ENCODE results near the gene LCTL. TPM values are rescaled to one million over a fixed set of nuclear protein-coding genes. Genes with fewer than 3 reads are reported as not detected.

The LCTL gene
- total RNA-seq, 1 donor from 2014 or later, result not detected

GRCh38 chr15:66535056-66535455, 30.7 kb downstream of the LCTL start:
- DNase-seq (ENCODE audit: low read depth), result no peak
- Histone ChIP-seq H3K4me3 (ENCODE audit: low read depth, low read length) (no peak overlapping the region), H3K27me3 (ENCODE audit: control insufficient read depth, insufficient read depth, low read length) (no peaks in the 10 kb centered on the region), H3K36me3 (ENCODE audit: control insufficient read depth, insufficient read depth, low read length) (no peaks in the 10 kb centered on the region)
- TF ChIP-seq CTCF (IDR thresholded peaks at IDR 0.05; ENCODE audit: insufficient read depth, low read length, poor library complexity, severe bottlenecking), result no peak

DNA sequence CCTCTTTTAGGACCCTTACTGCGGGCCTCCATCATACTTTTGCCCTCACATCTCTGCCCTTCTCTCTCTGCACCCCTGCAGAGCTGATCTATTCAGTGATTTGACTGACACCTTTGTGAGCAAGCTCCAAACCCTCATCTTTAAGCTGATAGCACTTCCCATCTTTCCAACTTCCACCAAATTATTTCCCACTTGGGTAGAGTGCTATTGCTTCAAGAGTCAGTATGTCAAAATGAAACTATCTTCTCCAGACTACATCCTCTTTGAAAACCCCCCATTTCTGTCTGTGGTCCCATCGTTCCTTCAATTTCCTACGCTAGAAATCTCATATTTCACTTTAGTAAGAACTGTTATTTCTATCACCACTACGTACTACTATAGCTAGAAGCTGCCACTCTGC, 41.0 kb downstream of the LCTL start:
- H3K27me3 ChIP-seq (ENCODE audit: control insufficient read depth, insufficient read depth, low read length), result no peaks in the 10 kb centered on the region
- H3K36me3 ChIP-seq (ENCODE audit: control insufficient read depth, insufficient read depth, low read length), result no peaks in the 10 kb centered on the region
- DNase-seq (ENCODE audit: low read depth), result no peak
- H3K4me3 ChIP-seq (ENCODE audit: low read depth, low read length), result no peak overlapping the region
- no peak for TF ChIP-seq CTCF (IDR thresholded peaks at IDR 0.05; ENCODE audit: insufficient read depth, low read length, poor library complexity, severe bottlenecking)

DNA sequence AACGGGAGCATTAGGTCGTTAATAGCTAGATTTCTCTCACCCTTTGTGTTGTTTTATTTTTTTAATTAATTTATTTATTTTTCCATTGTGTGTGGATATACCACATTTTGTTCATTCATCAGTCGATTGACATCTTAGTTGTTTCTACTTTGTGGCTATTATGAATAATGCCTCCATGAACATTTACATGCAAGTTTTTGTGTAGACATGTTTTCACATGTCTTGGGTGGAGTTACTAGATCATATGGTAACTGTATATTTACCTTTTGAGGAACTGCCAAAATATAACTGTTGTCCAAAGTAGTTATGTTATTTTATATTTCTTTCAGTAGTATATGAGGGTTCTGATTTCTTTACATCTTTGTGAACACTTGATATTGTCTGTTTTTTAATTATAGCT, 41.9 kb downstream of the LCTL start:
- Histone ChIP-seq H3K4me3 (ENCODE audit: low read depth, low read length) (no peak overlapping the region), H3K36me3 (ENCODE audit: control insufficient read depth, insufficient read depth, low read length) (no peaks in the 10 kb centered on the region), H3K27me3 (ENCODE audit: control insufficient read depth, insufficient read depth, low read length) (no peaks in the 10 kb centered on the region)
- no peak for TF ChIP-seq CTCF (IDR thresholded peaks at IDR 0.05; ENCODE audit: insufficient read depth, low read length, poor library complexity, severe bottlenecking)
- no peak for DNase-seq (ENCODE audit: low read depth)

DNA sequence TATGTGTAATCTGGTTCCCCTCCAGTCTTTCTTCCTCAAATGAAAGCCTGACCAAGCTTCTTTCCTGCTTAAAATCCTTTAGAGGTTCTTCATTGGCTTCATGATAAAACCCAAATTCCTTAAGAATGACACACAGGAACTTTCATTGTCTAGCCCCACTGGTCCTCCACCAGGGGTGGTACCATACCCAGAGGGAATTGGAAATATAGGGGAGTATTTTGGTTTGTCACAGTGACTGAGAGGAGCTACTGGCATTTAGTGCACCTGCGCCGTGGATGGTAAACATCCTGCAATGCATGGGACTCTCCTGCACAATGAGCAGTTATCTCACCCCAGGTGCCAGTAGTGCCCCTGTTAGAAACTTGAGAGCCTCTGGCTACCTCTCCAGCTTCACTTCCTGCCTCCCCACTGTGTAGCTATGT, 49.9 kb downstream of the LCTL start:
- DNase-seq (ENCODE audit: low read depth), result no peak
- Histone ChIP-seq H3K27me3 (ENCODE audit: control insufficient read depth, insufficient read depth, low read length) (no peaks in the 10 kb centered on the region), H3K4me3 (ENCODE audit: low read depth, low read length) (no peak overlapping the region), H3K36me3 (ENCODE audit: control insufficient read depth, insufficient read depth, low read length) (no peaks in the 10 kb centered on the region)
- no peak for TF ChIP-seq CTCF (IDR thresholded peaks at IDR 0.05; ENCODE audit: insufficient read depth, low read length, poor library complexity, severe bottlenecking)

DNA sequence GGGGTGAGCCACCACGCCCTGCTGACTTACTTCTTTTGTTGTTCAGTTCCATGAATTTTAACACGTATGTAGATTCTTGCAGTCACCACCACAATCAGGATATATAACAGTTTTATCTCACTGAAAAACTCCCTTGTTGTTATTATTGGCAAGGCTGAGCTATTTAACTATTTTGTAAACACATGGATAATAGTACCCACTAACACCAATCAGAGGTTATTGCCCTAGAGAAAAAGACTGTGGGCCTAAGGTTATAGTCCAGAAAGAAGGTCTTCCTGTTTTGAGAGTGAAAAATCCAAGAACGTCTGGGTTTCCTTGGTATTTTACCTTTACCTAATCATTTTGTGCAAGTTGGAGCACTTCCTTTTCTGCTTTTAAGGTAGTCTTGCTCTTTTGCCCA, 51.2 kb downstream of the LCTL start:
- no peak for TF ChIP-seq CTCF (IDR thresholded peaks at IDR 0.05; ENCODE audit: insufficient read depth, low read length, poor library complexity, severe bottlenecking)
- DNase-seq (ENCODE audit: low read depth), result no peak
- Histone ChIP-seq H3K36me3 (ENCODE audit: control insufficient read depth, insufficient read depth, low read length) (no peaks in the 10 kb centered on the region), H3K4me3 (ENCODE audit: low read depth, low read length) (no peak overlapping the region), H3K27me3 (ENCODE audit: control insufficient read depth, insufficient read depth, low read length) (no peaks in the 10 kb centered on the region)

DNA sequence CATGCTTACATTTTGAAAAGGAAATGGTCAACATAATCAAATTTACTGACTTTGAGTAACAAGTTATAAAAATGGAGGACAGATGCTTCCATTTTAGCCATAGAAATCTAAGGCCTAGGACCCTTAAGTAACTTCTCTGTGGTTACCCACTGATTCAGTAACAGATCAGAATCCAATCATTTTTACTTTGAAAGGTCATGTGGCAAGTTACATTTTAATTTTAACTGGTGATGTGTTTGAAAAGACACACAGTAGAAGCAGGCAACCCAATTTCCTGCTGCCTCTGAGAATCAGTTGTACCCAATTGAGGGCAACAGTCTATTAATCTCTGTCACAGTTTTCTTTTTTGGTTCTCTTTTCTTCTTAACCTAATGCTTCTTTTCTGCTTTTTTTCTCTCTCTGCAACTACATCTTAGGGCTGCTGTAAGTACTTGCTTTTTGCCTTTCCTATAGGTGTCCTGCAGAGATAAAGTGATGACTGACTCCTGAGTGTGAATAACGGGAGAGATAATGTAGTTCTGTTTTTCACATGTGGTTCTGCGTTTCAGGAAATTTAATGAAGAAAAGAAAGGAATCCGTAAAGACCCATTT, 57.4 kb downstream of the LCTL start:
- no peak overlapping the region for H3K4me3 ChIP-seq (ENCODE audit: low read depth, low read length)
- no peak for TF ChIP-seq CTCF (IDR thresholded peaks at IDR 0.05; ENCODE audit: insufficient read depth, low read length, poor library complexity, severe bottlenecking)
- DNase-seq (ENCODE audit: low read depth), result no peak
- H3K27me3 ChIP-seq (ENCODE audit: control insufficient read depth, insufficient read depth, low read length), result no peaks in the 10 kb centered on the region
- no peaks in the 10 kb centered on the region for H3K36me3 ChIP-seq (ENCODE audit: control insufficient read depth, insufficient read depth, low read length)

All from kidney epithelial cell (primary cell).